Measurements from ENCODE around the gene OXER1. TPM values are rescaled to one million over a fixed set of nuclear protein-coding genes. Genes with fewer than 3 reads are reported as not detected.
"Not testable (repeated sequence)": the region's sequence is repeated elsewhere in the genome, so short reads cannot be mapped to it uniquely, and the experiment has no call there.

Gene OXER1
- total RNA-seq, 2 experiments from 2014 or later: 0.40 TPM; not detected in 1

DNA sequence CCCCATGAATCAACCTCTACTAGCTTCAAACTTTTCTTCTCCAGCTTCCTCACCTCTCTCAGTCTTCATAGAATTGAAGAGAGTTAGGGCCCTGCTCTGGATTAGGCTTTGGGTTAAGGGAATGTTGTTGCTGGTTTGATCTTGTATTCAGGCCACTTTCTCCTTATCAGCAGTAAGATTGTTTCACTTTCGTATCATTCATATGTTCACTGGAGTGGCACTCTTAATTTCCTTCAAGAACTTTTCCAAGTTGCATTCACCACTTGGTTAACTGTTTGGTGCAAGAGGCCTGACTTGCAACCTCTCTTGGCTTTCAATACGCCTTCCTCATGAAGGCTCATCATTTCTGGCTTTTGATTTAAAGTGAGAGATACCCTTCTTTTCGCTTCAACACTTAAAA is 22.8 kb downstream of the OXER1 start:
- Mint-ChIP-seq H3K4me1 (ENCODE audit: low read depth) (no peaks in the 10 kb centered on the region), H3K27ac (no peak overlapping the region), H3K36me3 (ENCODE audit: low read depth) (peaks cover 27% of the 10 kb centered on the region), H3K4me3 (no peak overlapping the region), H3K27me3 (no peaks in the 10 kb centered on the region), H3K9me3 (peaks cover 3% of the 10 kb centered on the region)
- TF ChIP-seq, protein P1, sequence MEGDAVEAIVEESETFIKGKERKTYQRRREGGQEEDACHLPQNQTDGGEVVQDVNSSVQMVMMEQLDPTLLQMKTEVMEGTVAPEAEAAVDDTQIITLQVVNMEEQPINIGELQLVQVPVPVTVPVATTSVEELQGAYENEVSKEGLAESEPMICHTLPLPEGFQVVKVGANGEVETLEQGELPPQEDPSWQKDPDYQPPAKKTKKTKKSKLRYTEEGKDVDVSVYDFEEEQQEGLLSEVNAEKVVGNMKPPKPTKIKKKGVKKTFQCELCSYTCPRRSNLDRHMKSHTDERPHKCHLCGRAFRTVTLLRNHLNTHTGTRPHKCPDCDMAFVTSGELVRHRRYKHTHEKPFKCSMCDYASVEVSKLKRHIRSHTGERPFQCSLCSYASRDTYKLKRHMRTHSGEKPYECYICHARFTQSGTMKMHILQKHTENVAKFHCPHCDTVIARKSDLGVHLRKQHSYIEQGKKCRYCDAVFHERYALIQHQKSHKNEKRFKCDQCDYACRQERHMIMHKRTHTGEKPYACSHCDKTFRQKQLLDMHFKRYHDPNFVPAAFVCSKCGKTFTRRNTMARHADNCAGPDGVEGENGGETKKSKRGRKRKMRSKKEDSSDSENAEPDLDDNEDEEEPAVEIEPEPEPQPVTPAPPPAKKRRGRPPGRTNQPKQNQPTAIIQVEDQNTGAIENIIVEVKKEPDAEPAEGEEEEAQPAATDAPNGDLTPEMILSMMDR (IDR thresholded peaks at IDR 0.05): no peak
- ChIA-PET CTCF (interaction anchor here (1.5 to 1.9 kb wide), 2 partner anchors 18 to 77 kb away, joined by 3 to 4 read pairs; no protein-coding TSS in a partner anchor), POLR2A (no interaction called here)
- no peak for ATAC-seq
- DNase-seq: no peak
- intact Hi-C loops (cut with micrococcal nuclease): no loop called here

DNA sequence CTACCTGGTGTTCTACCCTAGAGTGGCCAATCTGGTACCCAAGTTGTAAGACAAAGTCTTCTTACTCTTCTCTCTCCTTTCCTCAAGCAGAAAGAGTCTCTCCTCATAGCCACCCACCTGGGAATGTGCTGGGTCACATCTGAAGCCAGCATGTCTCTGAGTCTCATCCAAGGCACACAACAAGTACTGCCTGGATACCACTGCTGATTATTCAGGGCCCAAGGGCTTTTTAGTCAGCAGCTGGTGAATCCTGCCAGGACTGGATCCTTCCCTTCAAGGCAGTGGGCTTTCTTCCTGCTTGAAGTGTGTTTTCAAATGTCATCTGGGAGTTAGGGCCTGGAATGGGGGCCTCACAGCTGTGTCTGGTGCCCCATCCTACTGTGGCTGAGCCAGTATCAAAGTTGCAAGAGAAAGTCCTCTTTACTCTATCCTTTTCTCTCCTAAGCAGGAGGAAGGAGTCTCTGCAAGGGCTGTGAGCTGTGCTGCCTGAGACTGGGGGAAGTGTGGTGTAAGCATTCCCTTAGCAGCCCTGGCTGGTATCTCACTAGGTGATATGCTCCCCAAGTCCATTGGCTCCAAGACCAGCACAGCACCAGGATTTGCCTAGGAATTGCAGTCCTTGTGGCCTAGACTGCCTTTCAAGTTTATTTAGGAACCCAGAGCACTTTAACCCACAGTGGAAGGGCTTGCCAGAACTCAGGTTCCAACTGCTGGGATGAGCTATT is 27.2 kb downstream of the OXER1 start:
- DNase-seq: no peak
- intact Hi-C loops (cut with micrococcal nuclease): no loop called here
- Mint-ChIP-seq H3K4me3 (no peak overlapping the region), H3K27me3 (no peaks in the 10 kb centered on the region), H3K4me1 (ENCODE audit: low read depth) (no peaks in the 10 kb centered on the region), H3K9me3 (peaks cover 20% of the 10 kb centered on the region), H3K27ac (no peak overlapping the region), H3K36me3 (ENCODE audit: low read depth) (peaks cover 66% of the 10 kb centered on the region)
- ATAC-seq: no peak
- CTCF ChIA-PET: interaction anchor here (0.8 kb wide), 1 partner anchor 15 kb away, joined by 3 read pairs; no protein-coding TSS in a partner anchor
- TF ChIP-seq, protein P1 (IDR thresholded peaks at IDR 0.05): no peak
- POLR2A ChIA-PET: no interaction called here

DNA sequence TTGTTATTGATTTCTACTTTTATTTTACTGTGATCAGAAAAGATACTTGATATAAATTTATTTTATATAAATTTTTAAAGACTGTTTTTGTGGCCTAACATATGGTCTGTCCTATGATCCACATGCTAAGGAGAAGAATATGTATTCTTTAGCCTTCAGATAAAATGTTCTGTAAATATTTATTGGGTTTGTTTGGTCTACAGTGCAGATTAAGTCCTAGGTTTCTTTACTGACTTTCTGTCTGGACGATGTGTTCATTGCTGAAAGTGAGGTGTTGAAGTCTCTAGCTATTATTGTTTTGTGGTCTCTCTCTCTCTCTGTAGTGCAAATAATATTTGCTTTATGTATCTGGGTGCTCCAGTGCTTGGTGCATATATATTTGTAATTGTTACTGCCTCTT is 30.1 kb downstream of the OXER1 start:
- peaks cover 22% of the 10 kb centered on the region for H3K9me3 Mint-ChIP-seq

DNA sequence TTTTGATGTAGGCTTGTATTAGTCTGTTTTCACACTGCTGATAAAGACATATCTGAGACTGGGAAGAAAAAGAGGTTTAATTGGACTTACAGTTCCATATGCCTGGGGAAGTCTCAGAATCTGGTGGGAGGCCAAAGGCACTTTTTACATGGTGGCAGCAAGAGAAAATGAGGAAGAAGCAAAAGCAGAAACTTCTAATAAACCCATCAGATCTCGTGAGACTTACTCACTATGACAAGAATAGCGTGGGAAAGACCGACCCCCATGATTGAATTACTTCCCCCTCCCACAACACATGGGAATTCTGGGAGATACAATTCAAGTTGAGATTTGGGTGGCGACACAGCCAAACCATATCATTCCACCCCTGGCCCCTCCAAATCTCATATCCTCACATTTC is 32.6 kb downstream of the OXER1 start:
- CTCF ChIA-PET; H3K27ac Mint-ChIP-seq; H3K27me3 Mint-ChIP-seq; H3K4me1 Mint-ChIP-seq (ENCODE audit: low read depth); intact Hi-C loops (cut with micrococcal nuclease); ATAC-seq; DNase-seq; POLR2A ChIA-PET; H3K4me3 Mint-ChIP-seq: not testable (repeated sequence)
- Mint-ChIP-seq H3K36me3 (ENCODE audit: low read depth) (peaks cover 56% of the 10 kb centered on the region), H3K9me3 (peaks cover 24% of the 10 kb centered on the region)

More for the DNA sequence above, 30.1 kb downstream of the OXER1 start:
- DNase-seq: no peak
- TF ChIP-seq, protein P1 (IDR thresholded peaks at IDR 0.05): no peak
- H3K27ac Mint-ChIP-seq: no peak overlapping the region
- intact Hi-C loops (cut with micrococcal nuclease): no loop called here
- peaks cover 67% of the 10 kb centered on the region for H3K36me3 Mint-ChIP-seq (ENCODE audit: low read depth)
- CTCF ChIA-PET: no interaction called here
- no peaks in the 10 kb centered on the region for H3K27me3 Mint-ChIP-seq
- no peak overlapping the region for H3K4me3 Mint-ChIP-seq
- H3K4me1 Mint-ChIP-seq (ENCODE audit: low read depth): no peaks in the 10 kb centered on the region
- POLR2A ChIA-PET: no interaction called here
- ATAC-seq: no peak

DNA sequence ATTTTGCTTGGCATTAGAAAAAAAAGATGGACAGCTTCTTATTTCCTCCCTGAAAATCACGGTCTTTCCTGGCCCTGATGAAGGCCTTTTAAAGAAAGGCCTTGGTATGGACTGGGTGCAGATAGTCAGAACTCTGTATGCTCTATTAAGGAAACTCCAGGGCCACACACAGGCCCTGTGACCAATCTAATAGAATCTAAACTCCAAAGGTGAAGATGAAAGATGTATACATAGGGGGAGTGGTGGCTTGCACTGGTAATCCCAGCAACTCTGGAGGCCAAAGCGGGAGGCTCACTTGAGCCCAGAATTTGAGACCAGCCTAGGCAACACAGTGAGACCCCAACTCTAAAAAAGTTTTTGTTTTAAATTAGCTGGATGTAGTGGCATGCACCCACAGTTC is 37.3 kb downstream of the OXER1 start:
- Mint-ChIP-seq H3K36me3 (ENCODE audit: low read depth) (peaks cover 17% of the 10 kb centered on the region), H3K27me3 (no peaks in the 10 kb centered on the region), H3K4me3 (no peak overlapping the region), H3K27ac (no peak overlapping the region), H3K9me3 (peaks cover 6% of the 10 kb centered on the region), H3K4me1 (ENCODE audit: low read depth) (peaks cover 10% of the 10 kb centered on the region)
- no peak for DNase-seq
- intact Hi-C loops (cut with micrococcal nuclease): no loop called here
- ChIA-PET POLR2A (interaction anchor here (0.6 kb wide), 1 partner anchor 104 kb away, joined by 4 read pairs; no protein-coding TSS in a partner anchor), CTCF (no interaction called here)
- no peak for ATAC-seq
- TF ChIP-seq, protein P1 (IDR thresholded peaks at IDR 0.05): no peak
